Fibroblast of lung (primary cell): ENCODE results near the gene C1orf105. TPM values are rescaled to one million over a fixed set of nuclear protein-coding genes. Genes with fewer than 3 reads are reported as not detected.

Experiments
- DNase-seq, 2 donors: peaks; one replicate each; pipeline versions ENCODE4 v3.0.0 to v3.0.0-alpha.2; 2010; ENCODE audit warnings: low read depth in 2 of 2
- H2AFZ ChIP-seq: 2 replicates; pipeline ENCODE4 v1.5.1; 2012; ENCODE audit warnings: low read length, control low read depth, inconsistent platforms
- H3K27ac ChIP-seq: 2 replicates; pipeline ENCODE4 v1.5.1; 2011; ENCODE audit warnings: low read length, control low read depth; ENCODE audit not compliant: insufficient read depth
- H3K27me3 ChIP-seq: 2 replicates; pipeline ENCODE4 v1.5.1; 2011; ENCODE audit warnings: mild to moderate bottlenecking, low read length; ENCODE audit not compliant: control insufficient read depth, insufficient read depth
- H3K36me3 ChIP-seq: 2 replicates; pipeline ENCODE4 v1.5.1; 2011; ENCODE audit warnings: low read length; ENCODE audit not compliant: control insufficient read depth, insufficient read depth
- H3K4me1 ChIP-seq: 2 replicates; pipeline ENCODE4 v1.5.1; 2011; ENCODE audit warnings: low read length; ENCODE audit not compliant: control insufficient read depth, insufficient read depth; ENCODE audit errors: extremely low read depth
- H3K4me2 ChIP-seq: 2 replicates; pipeline ENCODE4 v1.5.1; 2011; ENCODE audit warnings: low read length, control low read depth; ENCODE audit not compliant: insufficient read depth; ENCODE audit errors: extremely low read depth
- H3K4me3 ChIP-seq, 4 experiments: fragments of 200-600 bp in 1 of 4; sonication (generic) in 1 of 4; replicated peaks in 1 of 4; 2 replicates each; pipeline ENCODE4 v1.5.1; 2011 to 2016; ENCODE audit warnings: low read length in 4 of 4, low read depth in 3 of 4, mild to moderate bottlenecking in 3 of 4, control low read depth in 2 of 4, inconsistent platforms in 1 of 4, mixed read lengths in 1 of 4; ENCODE audit not compliant: insufficient read depth in 1 of 4; ENCODE audit errors: control extremely low read depth in 1 of 4
- H3K79me2 ChIP-seq: 2 replicates; pipeline ENCODE4 v1.5.1; 2012; ENCODE audit warnings: mild to moderate bottlenecking, low read length, inconsistent platforms; ENCODE audit not compliant: control insufficient read depth, insufficient read depth
- H3K9ac ChIP-seq: 2 replicates; pipeline ENCODE4 v1.5.1; 2011; ENCODE audit warnings: mild to moderate bottlenecking, low read length, control low read depth; ENCODE audit not compliant: insufficient read depth
- H3K9me3 ChIP-seq: 2 replicates; pipeline ENCODE4 v1.5.1; 2012; ENCODE audit warnings: low read depth, low read length; ENCODE audit not compliant: control insufficient read depth, insufficient read depth
- H4K20me1 ChIP-seq: 2 replicates; pipeline ENCODE4 v1.5.1; 2011; ENCODE audit warnings: low read length; ENCODE audit not compliant: control insufficient read depth, insufficient read depth; ENCODE audit errors: extremely low read depth
- EZH2 ChIP-seq: IDR thresholded peaks from 2 replicates; pipeline ENCODE4 v1.5.1; 2012; ENCODE audit warnings: low read length, control low read depth, mild to moderate bottlenecking; ENCODE audit errors: missing control alignments
- polyA plus RNA-seq, 2 donors: library from polyadenylated mRNA; depleted of rRNA in 1 of 2; stranded (reverse) in 1 of 2; unstranded in 1 of 2; fragments of >200 nt; gene quantifications; 2 replicates each; pipeline ENCODE4 v1.2.1, GENCODE V29; 2011 to 2012; ENCODE audit warnings: missing spikeins in 1 of 2
- total RNA-seq: library from RNA; depleted of rRNA; stranded (reverse); fragments of >200 nt; gene quantifications from 2 replicates; pipeline ENCODE4 v1.2.1, GENCODE V29; 2014
- TF ChIP-seq, protein P1 (sequence below), 2 donors: IDR thresholded peaks in 1 of 2; conservative IDR thresholded peaks in 1 of 2; 1 replicate in 1 of 2; 2 replicates in 1 of 2; pipeline ENCODE4 v1.5.1; 2011 to 2012; ENCODE audit warnings: low read length in 2 of 2, control low read depth in 1 of 2, inconsistent platforms in 1 of 2, low read depth in 1 of 2, mild to moderate bottlenecking in 1 of 2

The C1orf105 gene
- total and polyA plus RNA-seq, 2 donors (not counting 1 experiment from before 2014, with no cell fraction given) = not detected

DNA sequence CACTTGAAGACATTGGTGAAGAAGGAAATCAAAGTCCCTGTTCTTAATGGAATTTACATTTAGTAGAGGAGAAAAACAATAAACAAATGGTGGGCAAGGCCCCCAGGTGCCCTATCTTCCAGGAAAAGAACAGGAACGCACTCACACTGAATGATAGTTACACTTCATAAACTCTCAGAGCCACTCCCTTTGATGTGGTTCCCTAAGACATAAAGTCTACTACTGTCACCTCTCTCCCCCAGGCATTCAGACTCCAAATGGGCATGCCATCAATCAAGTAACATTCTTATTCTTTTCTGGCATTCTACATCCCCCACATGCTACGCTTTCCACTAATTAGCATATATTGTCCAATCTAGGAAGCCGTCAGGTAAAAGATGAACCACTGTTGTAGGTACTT is 59.9 kb downstream of the C1orf105 start:
- no peak overlapping the region for H3K4me3 ChIP-seq
- no peak overlapping the region for H3K4me2 ChIP-seq
- TF ChIP-seq, protein P1, sequence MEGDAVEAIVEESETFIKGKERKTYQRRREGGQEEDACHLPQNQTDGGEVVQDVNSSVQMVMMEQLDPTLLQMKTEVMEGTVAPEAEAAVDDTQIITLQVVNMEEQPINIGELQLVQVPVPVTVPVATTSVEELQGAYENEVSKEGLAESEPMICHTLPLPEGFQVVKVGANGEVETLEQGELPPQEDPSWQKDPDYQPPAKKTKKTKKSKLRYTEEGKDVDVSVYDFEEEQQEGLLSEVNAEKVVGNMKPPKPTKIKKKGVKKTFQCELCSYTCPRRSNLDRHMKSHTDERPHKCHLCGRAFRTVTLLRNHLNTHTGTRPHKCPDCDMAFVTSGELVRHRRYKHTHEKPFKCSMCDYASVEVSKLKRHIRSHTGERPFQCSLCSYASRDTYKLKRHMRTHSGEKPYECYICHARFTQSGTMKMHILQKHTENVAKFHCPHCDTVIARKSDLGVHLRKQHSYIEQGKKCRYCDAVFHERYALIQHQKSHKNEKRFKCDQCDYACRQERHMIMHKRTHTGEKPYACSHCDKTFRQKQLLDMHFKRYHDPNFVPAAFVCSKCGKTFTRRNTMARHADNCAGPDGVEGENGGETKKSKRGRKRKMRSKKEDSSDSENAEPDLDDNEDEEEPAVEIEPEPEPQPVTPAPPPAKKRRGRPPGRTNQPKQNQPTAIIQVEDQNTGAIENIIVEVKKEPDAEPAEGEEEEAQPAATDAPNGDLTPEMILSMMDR (conservative IDR thresholded peaks at IDR 0.05 in 1 of 2, IDR thresholded peaks at IDR 0.05 in 1 of 2; ENCODE audit: low read depth in 1 of 2, low read length in 2 of 2) = no peak
- TF ChIP-seq EZH2 = no peak
- no peaks in the 10 kb centered on the region for H3K79me2 ChIP-seq
- peaks cover under 1% of the 10 kb centered on the region for H3K27me3 ChIP-seq
- no peak overlapping the region for H2AFZ ChIP-seq
- H3K9me3 ChIP-seq = no peaks in the 10 kb centered on the region
- DNase-seq = no peak
- H3K4me1 ChIP-seq = no peaks in the 10 kb centered on the region
- H3K9ac ChIP-seq = no peak overlapping the region
- H3K27ac ChIP-seq = no peak overlapping the region
- no peaks in the 10 kb centered on the region for H4K20me1 ChIP-seq
- H3K36me3 ChIP-seq = no peaks in the 10 kb centered on the region

DNA sequence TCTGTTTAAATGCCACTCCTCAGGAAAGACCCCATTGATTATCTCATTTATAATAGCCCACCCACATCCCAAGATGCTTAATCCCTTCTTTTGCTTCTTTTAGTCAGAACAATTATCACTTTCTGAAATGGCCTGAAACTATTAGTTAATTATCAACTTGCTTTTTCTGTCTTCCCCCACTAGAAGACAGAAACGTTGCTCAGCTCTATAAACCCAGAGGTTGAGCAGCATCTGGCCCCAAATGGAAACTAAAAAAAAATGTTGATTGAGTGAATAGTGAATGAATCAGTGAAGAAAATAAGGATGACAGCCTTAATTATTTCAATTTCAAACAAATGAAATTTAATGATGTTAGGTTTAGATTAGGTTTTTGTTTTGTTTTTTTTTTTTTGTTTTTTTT is 61.6 kb downstream of the C1orf105 start:
- H3K9me3 ChIP-seq = no peaks in the 10 kb centered on the region
- no peaks in the 10 kb centered on the region for H3K36me3 ChIP-seq
- no peak overlapping the region for H2AFZ ChIP-seq
- H3K9ac ChIP-seq = no peak overlapping the region
- no peaks in the 10 kb centered on the region for H4K20me1 ChIP-seq
- no peak overlapping the region for H3K4me3 ChIP-seq
- no peak overlapping the region for H3K4me2 ChIP-seq
- no peaks in the 10 kb centered on the region for H3K79me2 ChIP-seq
- H3K27ac ChIP-seq = no peak overlapping the region
- DNase-seq = no peak
- H3K27me3 ChIP-seq = peaks cover 3% of the 10 kb centered on the region
- TF ChIP-seq EZH2 = no peak
- TF ChIP-seq, protein P1 (conservative IDR thresholded peaks at IDR 0.05 in 1 of 2, IDR thresholded peaks at IDR 0.05 in 1 of 2; ENCODE audit: low read depth in 1 of 2, low read length in 2 of 2) = no peak
- no peaks in the 10 kb centered on the region for H3K4me1 ChIP-seq

DNA sequence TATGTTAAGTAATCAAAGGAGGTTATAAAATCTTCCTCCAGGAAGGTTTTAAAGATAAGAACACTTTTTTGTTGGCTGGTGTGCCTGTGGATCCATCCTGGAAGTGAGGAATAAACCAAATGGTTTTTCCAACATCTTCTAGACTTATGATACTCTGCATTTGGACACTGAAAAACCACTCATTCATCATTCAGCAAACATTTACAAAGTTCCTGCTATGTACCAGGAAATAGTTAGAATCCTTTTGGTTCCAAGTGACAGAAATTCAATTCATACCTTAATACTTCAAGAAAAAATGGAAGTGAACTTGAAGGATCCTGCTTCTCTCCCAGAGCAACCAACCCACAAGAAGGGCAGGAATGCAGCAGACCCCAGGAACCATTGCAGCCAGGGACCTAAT is 63.0 kb downstream of the C1orf105 start:
- no peak overlapping the region for H3K9ac ChIP-seq
- no peaks in the 10 kb centered on the region for H3K36me3 ChIP-seq
- no peak for TF ChIP-seq EZH2
- TF ChIP-seq, protein P1 (conservative IDR thresholded peaks at IDR 0.05 in 1 of 2, IDR thresholded peaks at IDR 0.05 in 1 of 2; ENCODE audit: low read depth in 1 of 2, low read length in 2 of 2) = no peak
- no peak overlapping the region for H3K27ac ChIP-seq
- H3K4me1 ChIP-seq = no peaks in the 10 kb centered on the region
- no peak overlapping the region for H3K4me2 ChIP-seq
- H3K27me3 ChIP-seq = peaks cover 3% of the 10 kb centered on the region
- no peaks in the 10 kb centered on the region for H3K79me2 ChIP-seq
- no peaks in the 10 kb centered on the region for H3K9me3 ChIP-seq
- no peak overlapping the region for H3K4me3 ChIP-seq
- no peaks in the 10 kb centered on the region for H4K20me1 ChIP-seq
- H2AFZ ChIP-seq = no peak overlapping the region
- DNase-seq = peak in 1 of 2 donors; percentile 62
